Prostate gland (tissue), 2 donors: ENCODE results near the gene CCDC83.

ENCODE experiments used
- CTCF ChIP-seq, 4 experiments: fragments of 200-600 bp in 2 of 4; fragments of 450-650 bp in 2 of 4; sonication (generic) in 2 of 4; IDR thresholded peaks; 1 replicate in 3 of 4; 2 replicates in 1 of 4; pipeline ENCODE4 v1.5.1; 2016 to 2019; ENCODE audit warnings: antibody characterized with exemption in 4 of 4, mild to moderate bottlenecking in 2 of 4, moderate library complexity in 2 of 4
- POLR2A ChIP-seq: fragments of 450-650 bp; IDR thresholded peaks from one replicate; pipeline ENCODE4 v1.6.1; 2016; ENCODE audit warnings: antibody characterized with exemption, mild to moderate bottlenecking
- POLR2AphosphoS5 ChIP-seq: sonication (generic); formaldehyde crosslinking; IDR thresholded peaks from one replicate; pipeline ENCODE4 v1.6.1; 2017; ENCODE audit warnings: antibody characterized with exemption

DNA sequence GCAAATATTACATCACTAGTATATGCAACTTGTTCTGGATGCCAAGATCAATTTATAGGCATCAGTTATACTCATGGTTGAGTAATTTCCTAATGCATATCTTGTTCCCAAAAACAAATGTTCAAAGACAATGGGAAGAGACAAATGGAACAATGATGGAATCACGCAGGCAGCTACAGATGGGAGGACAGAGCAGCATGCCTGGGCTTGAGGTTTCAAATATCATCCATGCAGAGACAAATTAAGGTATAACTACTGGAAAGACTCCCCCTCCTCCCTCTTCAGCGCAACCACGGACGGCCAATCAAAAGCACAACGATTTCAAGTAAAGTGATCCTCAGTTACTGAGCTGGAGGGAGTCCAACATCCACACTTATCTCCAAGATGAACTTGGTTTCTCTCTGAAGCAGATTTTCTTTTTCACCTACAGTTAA lies 106.8 kb downstream of the CCDC83 start:
- no peak for TF ChIP-seq POLR2AphosphoS5
- TF ChIP-seq CTCF (IDR thresholded peaks at IDR 0.05) = no peak
- TF ChIP-seq POLR2A = no peak
